Fibroblast of villous mesenchyme (primary cell): ENCODE measurements around the gene RPL3. TPM values are rescaled to one million over a fixed set of nuclear protein-coding genes. Genes with fewer than 3 reads are reported as not detected.
A peak's percentile ranks its signal among the peaks of the same experiment; 100 is the strongest.

Experiments used
- DNase-seq: peaks from one replicate; pipeline ENCODE4 v3.0.0-alpha.2; 2010; ENCODE audit warnings: low read depth
- H3K4me3 ChIP-seq: 2 replicates; pipeline ENCODE4 v1.5.1; 2011; ENCODE audit warnings: low read depth, mild to moderate bottlenecking, low read length
- total RNA-seq: library from RNA; depleted of rRNA; stranded (reverse); fragments of >200 nt; gene quantifications from 2 replicates; pipeline ENCODE4 v1.2.3, GENCODE V29; 2012
- TF ChIP-seq, protein P1 (sequence below): IDR thresholded peaks from 2 replicates; pipeline ENCODE4 v1.5.1; 2012; ENCODE audit warnings: low read depth, mild to moderate bottlenecking, low read length; ENCODE audit not compliant: insufficient read depth

Gene RPL3
- total RNA-seq, 1 donor, result 1,795 TPM

GRCh38 chr22:39292561-39293074 is 26.8 kb downstream of the RPL3 start:
- no peak overlapping the region for H3K4me3 ChIP-seq
- TF ChIP-seq, protein P1, sequence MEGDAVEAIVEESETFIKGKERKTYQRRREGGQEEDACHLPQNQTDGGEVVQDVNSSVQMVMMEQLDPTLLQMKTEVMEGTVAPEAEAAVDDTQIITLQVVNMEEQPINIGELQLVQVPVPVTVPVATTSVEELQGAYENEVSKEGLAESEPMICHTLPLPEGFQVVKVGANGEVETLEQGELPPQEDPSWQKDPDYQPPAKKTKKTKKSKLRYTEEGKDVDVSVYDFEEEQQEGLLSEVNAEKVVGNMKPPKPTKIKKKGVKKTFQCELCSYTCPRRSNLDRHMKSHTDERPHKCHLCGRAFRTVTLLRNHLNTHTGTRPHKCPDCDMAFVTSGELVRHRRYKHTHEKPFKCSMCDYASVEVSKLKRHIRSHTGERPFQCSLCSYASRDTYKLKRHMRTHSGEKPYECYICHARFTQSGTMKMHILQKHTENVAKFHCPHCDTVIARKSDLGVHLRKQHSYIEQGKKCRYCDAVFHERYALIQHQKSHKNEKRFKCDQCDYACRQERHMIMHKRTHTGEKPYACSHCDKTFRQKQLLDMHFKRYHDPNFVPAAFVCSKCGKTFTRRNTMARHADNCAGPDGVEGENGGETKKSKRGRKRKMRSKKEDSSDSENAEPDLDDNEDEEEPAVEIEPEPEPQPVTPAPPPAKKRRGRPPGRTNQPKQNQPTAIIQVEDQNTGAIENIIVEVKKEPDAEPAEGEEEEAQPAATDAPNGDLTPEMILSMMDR, result no peak
- peak; percentile 91 for DNase-seq

- TF ChIP-seq, protein P1, result no peak
- no peak overlapping the region for H3K4me3 ChIP-seq
- no peak for DNase-seq
Measured at GRCh38 chr22:39292031-39292462, 27.4 kb downstream of the RPL3 start.

GRCh38 chr22:39291523-39291922 is 27.9 kb downstream of the RPL3 start:
- DNase-seq, result no peak
- no peak overlapping the region for H3K4me3 ChIP-seq
- TF ChIP-seq, protein P1, result no peak

- DNase-seq, result peak; percentile 52
- H3K4me3 ChIP-seq, result no peak overlapping the region
- TF ChIP-seq, protein P1, result no peak
Measured at GRCh38 chr22:39290724-39291161, 28.7 kb downstream of the RPL3 start.

DNA sequence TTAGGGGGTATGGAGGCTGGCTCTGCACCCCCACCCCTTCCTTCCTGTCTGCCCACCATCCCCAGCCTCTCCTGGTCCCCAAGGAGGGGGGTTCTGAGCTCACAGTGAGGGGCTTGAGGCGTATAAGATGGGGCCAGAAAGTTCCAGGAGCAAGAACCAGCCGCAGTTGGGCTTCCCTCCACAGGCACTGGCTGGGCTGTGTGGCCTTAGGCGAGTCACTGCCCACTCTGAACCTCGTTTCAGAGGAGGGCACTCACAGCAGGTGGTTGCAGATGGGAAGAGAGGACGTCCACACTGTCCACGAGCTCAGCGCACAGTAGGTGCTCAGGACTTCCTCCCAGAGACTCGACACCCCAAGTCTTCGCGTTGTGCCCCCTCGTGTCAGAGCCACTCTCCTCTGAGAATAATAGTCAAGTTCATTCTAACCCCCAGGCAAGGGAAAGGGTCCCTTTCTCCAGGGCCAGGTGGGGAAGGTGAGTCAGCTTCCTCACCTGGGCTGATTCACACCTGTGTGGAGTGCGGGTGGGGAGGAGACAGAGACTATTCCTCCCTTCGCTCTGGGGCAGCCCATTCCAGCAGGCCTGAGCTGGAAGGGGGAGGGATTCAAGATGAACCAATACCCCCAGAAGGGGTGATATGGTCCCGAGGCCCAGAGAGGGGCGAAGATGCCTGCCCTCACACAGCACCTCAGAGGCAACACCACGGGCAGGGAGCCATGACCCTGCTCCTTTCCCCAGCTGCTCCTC is 29.3 kb downstream of the RPL3 start:
- DNase-seq, result no peak
- TF ChIP-seq, protein P1, result no peak

GRCh38 chr22:39289533-39289932 is 29.9 kb downstream of the RPL3 start:
- no peak for DNase-seq

More for the DNA sequence above, 29.3 kb downstream of the RPL3 start:
- H3K4me3 ChIP-seq, result no peak overlapping the region

More at GRCh38 chr22:39289533-39289932, 29.9 kb downstream of the RPL3 start:
- H3K4me3 ChIP-seq, result no peak overlapping the region
- TF ChIP-seq, protein P1, result no peak
